ENCODE data around the gene UNG. TPM values are rescaled to one million over a fixed set of nuclear protein-coding genes. Genes with fewer than 3 reads are reported as not detected.

The UNG gene
- total and polyA plus RNA-seq, 2 donors (not counting 3 experiments of a cell fraction or from before 2014, with no cell fraction given): 21.5 to 46.7 TPM

- dilution Hi-C loops (cut with MboI; ENCODE audit: extremely low pct_ligation_motif_present, low sequenced_read_pairs): no loop called here
- H3K36me3 ChIP-seq (ENCODE audit: control insufficient read depth in 2 of 2, extremely low read depth in 1 of 2, insufficient read depth in 2 of 2, low read length in 2 of 2): peaks cover 0 to 1% of the 10 kb centered on the region in 2 experiments
- TF ChIP-seq FOS (IDR thresholded peaks at IDR 0.05; ENCODE audit: borderline replicate concordance, insufficient read depth, low read length) (peak; percentile 22), POLR2A (IDR thresholded peaks at IDR 0.05; ENCODE audit: low read depth, low read length) (peak; percentile 67), GATA2 (IDR thresholded peaks at IDR 0.05; ENCODE audit: insufficient read depth, insufficient read length, low read depth, low read length) (no peak), JUN (IDR thresholded peaks at IDR 0.05; ENCODE audit: borderline replicate concordance, insufficient read depth, insufficient read length, low read depth) (no peak), EZH2 (IDR thresholded peaks at IDR 0.05; ENCODE audit: borderline replicate concordance, low read depth, low read length, severe bottlenecking) (no peak), POLR2AphosphoS5 (IDR thresholded peaks at IDR 0.05; ENCODE audit: insufficient read depth, low read depth, low read length) (peak; percentile 81), MAX (IDR thresholded peaks at IDR 0.05; ENCODE audit: insufficient read depth, insufficient read length) (peak; percentile 95), MYC (IDR thresholded peaks at IDR 0.05; ENCODE audit: low read depth, low read length) (peak; percentile 80)
- TF ChIP-seq, protein P1, sequence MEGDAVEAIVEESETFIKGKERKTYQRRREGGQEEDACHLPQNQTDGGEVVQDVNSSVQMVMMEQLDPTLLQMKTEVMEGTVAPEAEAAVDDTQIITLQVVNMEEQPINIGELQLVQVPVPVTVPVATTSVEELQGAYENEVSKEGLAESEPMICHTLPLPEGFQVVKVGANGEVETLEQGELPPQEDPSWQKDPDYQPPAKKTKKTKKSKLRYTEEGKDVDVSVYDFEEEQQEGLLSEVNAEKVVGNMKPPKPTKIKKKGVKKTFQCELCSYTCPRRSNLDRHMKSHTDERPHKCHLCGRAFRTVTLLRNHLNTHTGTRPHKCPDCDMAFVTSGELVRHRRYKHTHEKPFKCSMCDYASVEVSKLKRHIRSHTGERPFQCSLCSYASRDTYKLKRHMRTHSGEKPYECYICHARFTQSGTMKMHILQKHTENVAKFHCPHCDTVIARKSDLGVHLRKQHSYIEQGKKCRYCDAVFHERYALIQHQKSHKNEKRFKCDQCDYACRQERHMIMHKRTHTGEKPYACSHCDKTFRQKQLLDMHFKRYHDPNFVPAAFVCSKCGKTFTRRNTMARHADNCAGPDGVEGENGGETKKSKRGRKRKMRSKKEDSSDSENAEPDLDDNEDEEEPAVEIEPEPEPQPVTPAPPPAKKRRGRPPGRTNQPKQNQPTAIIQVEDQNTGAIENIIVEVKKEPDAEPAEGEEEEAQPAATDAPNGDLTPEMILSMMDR (IDR thresholded peaks at IDR 0.05; ENCODE audit: extremely low read depth in 1 of 2, insufficient read depth in 1 of 2, low read depth in 1 of 2, low read length in 2 of 2): peak; percentile 99 to 100
- H3K9me3 ChIP-seq (replicated peaks; ENCODE audit: control insufficient read depth, insufficient read depth, low read length): no peaks in the 10 kb centered on the region
- no peaks in the 10 kb centered on the region for H3K27me3 ChIP-seq (ENCODE audit: control insufficient read depth in 2 of 2, insufficient read depth in 2 of 2, low read length in 2 of 2)
- H3K4me1 ChIP-seq (ENCODE audit: control insufficient read depth, extremely low read depth, insufficient read depth, low read length): peaks cover 7% of the 10 kb centered on the region
- no peaks in the 10 kb centered on the region for H4K20me1 ChIP-seq (replicated peaks; ENCODE audit: control insufficient read depth, extremely low read depth, insufficient read depth, low read length)
- H2AFZ ChIP-seq (ENCODE audit: low read depth, low read length): peak within 1 kb of the TSS; percentile 75
- POLR2A ChIA-PET: no interaction called here
- H3K9ac ChIP-seq (replicated peaks; ENCODE audit: extremely low read depth, insufficient read depth, low read length): peak within 1 kb of the TSS; percentile 14
- no peaks in the 10 kb centered on the region for H3K79me2 ChIP-seq (ENCODE audit: control insufficient read depth, insufficient read depth, low read length)
- peak within 1 kb of the TSS; percentile 41 for H3K4me2 ChIP-seq (ENCODE audit: insufficient read depth, low read length)
- CTCF ChIA-PET: interaction anchor here (0.7 to 2.7 kb wide), 15 partner anchors 19 to 531 kb away, joined by 3 to 14 read pairs (median 3); partner anchors contain the start of genes ISCU and USP30
- TSS peak; percentile 84 for BruUV-seq (replicated peaks)
- peak; percentile 96 for FAIRE-seq
- peak within 1 kb of the TSS; percentile 43 for H3K27ac ChIP-seq (ENCODE audit: insufficient read depth, low read depth, low read length)
- intact Hi-C loops (cut with micrococcal nuclease): loop anchor here (1.0 to 2.0 kb wide), 10 partner anchors 19 to 578 kb away; partner anchors contain the start of genes FICD and USP30
- peak within 1 kb of the TSS in 2 of 3 experiments; percentile 33 to 41 for H3K4me3 ChIP-seq (replicated peaks in 1 of 3; ENCODE audit: insufficient read depth in 1 of 3, low read depth in 1 of 3, low read length in 3 of 3)
- H3K9me1 ChIP-seq (replicated peaks; ENCODE audit: control insufficient read depth, extremely low read depth, insufficient read depth, low read length): no peaks in the 10 kb centered on the region
- DNase-seq (ENCODE audit: low read depth, low spot score): peak; percentile 89
These were observed 4.1 kb upstream of the UNG start, which contains the start of gene ALKBH2 for GRCh38 chr12:109093022-109093918. ALKBH2 (minus strand) TSS chr12:109093472; CDS start chr12:109092786, 686 bp downstream.

Measured in endothelial cell of umbilical vein (primary cell).